Ascending aorta (tissue), 2 donors: Measurements from ENCODE around the gene RPL39L. TPM values are rescaled to one million over a fixed set of nuclear protein-coding genes. Genes with fewer than 3 reads are reported as not detected.
A peak's percentile ranks its signal among the peaks of the same experiment; 100 is the strongest.

Experiments
- DNase-seq, 2 donors: peaks; one replicate each; pipeline ENCODE4 v3.0.0-alpha.2; 2019; ENCODE audit warnings: low spot score in 2 of 2
- H3K27ac ChIP-seq, 2 donors: fragments of 200-600 bp; sonication (generic); one replicate each; pipeline ENCODE4 v1.5.1; 2016 to 2017; ENCODE audit warnings: mild to moderate bottlenecking in 1 of 2
- H3K27me3 ChIP-seq: fragments of 200-600 bp; sonication (generic); one replicate; pipeline ENCODE4 v1.5.1; 2017
- H3K36me3 ChIP-seq, 2 donors: fragments of 200-600 bp; sonication (generic); one replicate each; pipeline ENCODE4 v1.5.1; 2016
- H3K4me1 ChIP-seq, 2 donors: fragments of 200-600 bp; sonication (generic); one replicate each; pipeline ENCODE4 v1.5.1; 2016 to 2017; ENCODE audit warnings: mild to moderate bottlenecking in 1 of 2
- H3K4me3 ChIP-seq, 2 donors: fragments of 200-600 bp; sonication (generic); one replicate each; pipeline ENCODE4 v1.5.1; 2016 to 2017; ENCODE audit warnings: mild to moderate bottlenecking in 1 of 2
- H3K9me3 ChIP-seq, 2 donors: fragments of 200-600 bp; sonication (generic); one replicate each; pipeline ENCODE4 v1.5.1; 2016
- intact Hi-C: fragments of 100-400 bp; cut with DNase I; formaldehyde crosslinking; loops from one replicate; pipeline ENCODE4 v1.15.1; 2023
- total RNA-seq: library from RNA; depleted of rRNA; stranded (reverse); fragments of >200 nt; gene quantifications from one replicate; pipeline ENCODE4 v1.1.0, GENCODE V29; 2016
- TF ChIP-seq, protein P1 (sequence below), 3 experiments: fragments of 200-600 bp in 2 of 3; fragments of 450-650 bp in 1 of 3; sonication (generic) in 2 of 3; IDR thresholded peaks; one replicate each; pipeline ENCODE4 v1.5.1; 2016 to 2019; ENCODE audit warnings: antibody characterized with exemption in 3 of 3, mild to moderate bottlenecking in 1 of 3, moderate library complexity in 1 of 3

Gene RPL39L
- total RNA-seq, 1 donor from 2014 or later, result 3.1 TPM

DNA sequence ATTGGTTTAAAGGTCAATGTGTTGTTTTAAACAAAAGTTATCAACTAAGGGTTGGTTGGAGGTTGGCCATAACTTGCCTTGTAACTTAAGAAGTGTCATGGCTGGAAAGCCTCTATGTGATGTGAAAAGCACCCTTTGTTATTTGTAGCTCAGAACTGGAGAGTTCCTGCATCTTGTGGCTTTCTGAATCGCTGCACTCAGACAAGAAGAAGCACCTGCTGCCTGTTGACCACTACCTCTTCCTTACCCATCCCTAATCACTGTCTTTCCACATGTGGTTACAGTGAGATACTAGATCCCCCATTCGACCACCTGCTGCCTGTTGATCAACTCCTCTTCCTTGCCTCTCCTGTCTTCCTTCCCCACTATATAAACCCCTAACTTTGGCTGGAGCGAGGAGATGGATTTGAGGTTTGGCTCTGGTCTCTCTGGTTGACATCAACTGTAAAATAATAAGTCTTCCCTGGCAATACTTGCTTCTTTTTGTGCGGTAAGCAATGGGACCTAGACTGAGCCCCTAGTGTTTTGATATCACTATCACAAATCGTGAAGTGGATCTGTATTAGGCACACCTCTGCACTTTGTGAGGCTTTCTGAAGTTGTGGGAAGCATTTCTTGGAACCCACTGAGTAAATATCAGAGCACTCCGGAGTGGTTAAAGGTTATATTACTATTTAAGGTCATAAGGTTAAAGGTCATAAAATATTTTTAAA lies 13.8 kb downstream of the RPL39L start:
- H3K27me3 ChIP-seq, result no peaks in the 10 kb centered on the region
- H3K9me3 ChIP-seq, result no peaks in the 10 kb centered on the region
- H3K27ac ChIP-seq, result no peak overlapping the region
- H3K36me3 ChIP-seq, result no peaks in the 10 kb centered on the region
- peaks cover 4 to 6% of the 10 kb centered on the region in 2 donors for H3K4me1 ChIP-seq
- TF ChIP-seq, protein P1, sequence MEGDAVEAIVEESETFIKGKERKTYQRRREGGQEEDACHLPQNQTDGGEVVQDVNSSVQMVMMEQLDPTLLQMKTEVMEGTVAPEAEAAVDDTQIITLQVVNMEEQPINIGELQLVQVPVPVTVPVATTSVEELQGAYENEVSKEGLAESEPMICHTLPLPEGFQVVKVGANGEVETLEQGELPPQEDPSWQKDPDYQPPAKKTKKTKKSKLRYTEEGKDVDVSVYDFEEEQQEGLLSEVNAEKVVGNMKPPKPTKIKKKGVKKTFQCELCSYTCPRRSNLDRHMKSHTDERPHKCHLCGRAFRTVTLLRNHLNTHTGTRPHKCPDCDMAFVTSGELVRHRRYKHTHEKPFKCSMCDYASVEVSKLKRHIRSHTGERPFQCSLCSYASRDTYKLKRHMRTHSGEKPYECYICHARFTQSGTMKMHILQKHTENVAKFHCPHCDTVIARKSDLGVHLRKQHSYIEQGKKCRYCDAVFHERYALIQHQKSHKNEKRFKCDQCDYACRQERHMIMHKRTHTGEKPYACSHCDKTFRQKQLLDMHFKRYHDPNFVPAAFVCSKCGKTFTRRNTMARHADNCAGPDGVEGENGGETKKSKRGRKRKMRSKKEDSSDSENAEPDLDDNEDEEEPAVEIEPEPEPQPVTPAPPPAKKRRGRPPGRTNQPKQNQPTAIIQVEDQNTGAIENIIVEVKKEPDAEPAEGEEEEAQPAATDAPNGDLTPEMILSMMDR (IDR thresholded peaks at IDR 0.05), result no peak
- no peak for DNase-seq
- no peak overlapping the region for H3K4me3 ChIP-seq
- intact Hi-C loops, result no loop called here

DNA sequence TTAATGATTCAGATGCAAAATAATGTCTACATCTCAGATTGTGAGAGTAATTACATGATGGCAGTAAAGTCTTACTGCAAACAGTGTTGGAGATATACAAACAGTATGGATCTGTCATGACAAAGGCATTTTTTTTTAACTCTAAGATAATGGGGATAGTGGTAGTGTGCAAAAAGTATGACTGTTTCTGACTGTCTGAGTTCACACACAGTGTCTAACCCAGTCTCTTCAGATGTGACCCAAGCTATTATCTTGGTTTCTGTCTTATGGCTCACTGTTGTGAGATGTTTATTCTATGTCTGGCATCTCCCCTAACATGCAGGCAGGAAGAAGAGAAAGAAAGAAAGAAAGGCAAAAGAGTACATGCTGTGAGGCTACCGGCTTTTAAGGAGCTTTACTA lies 17.0 kb downstream of the RPL39L start:
- intact Hi-C loops, result no loop called here
- TF ChIP-seq, protein P1 (IDR thresholded peaks at IDR 0.05), result no peak
- Histone ChIP-seq H3K4me1 (no peaks in the 10 kb centered on the region), H3K9me3 (no peaks in the 10 kb centered on the region), H3K27me3 (no peaks in the 10 kb centered on the region), H3K27ac (no peak overlapping the region), H3K36me3 (no peaks in the 10 kb centered on the region), H3K4me3 (no peak overlapping the region)
- no peak for DNase-seq

DNA sequence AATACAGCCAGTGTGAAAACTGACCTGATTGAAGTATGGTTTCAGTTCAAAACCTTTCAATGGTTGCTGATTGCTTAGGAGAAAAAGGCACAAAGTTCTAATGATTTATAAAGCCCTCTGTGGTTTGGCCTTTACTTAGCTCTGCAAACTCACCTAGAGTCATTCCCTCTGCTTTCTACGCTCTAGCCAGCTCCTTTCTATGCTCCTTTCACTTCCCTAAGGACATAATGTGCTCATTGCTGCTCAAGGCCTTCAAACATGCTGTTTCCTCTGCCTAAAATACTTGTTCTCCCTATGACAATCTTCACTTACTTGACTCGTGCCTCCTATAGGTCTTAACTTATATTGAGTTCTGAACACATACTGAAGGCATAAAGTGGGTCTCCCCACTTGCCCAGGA lies 19.0 kb downstream of the RPL39L start:
- Histone ChIP-seq H3K27ac (no peak overlapping the region), H3K9me3 (no peaks in the 10 kb centered on the region), H3K4me1 (no peaks in the 10 kb centered on the region), H3K36me3 (no peaks in the 10 kb centered on the region), H3K4me3 (no peak overlapping the region), H3K27me3 (no peaks in the 10 kb centered on the region)
- no peak for DNase-seq
- intact Hi-C loops, result no loop called here
- TF ChIP-seq, protein P1 (IDR thresholded peaks at IDR 0.05), result no peak

DNA sequence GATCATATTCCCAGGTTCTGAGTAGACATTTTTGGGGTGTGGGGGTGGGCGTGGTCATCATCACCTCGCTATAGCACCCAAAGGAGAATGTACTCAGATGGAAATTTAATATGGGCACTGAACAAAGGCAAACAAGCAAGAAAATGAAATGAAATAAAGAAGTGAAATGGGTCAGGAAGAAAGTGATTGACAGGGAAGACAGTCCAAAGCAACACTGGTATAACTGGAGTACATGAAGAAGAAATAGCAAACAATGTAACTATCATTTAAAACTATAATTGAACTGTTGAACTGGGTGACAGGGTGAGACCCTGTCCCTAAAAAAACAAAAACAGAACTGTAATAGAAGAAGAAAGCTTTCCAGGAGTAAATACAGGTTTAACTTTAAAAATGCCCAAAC lies 24.8 kb downstream of the RPL39L start:
- no peak overlapping the region for H3K27ac ChIP-seq
- TF ChIP-seq, protein P1 (IDR thresholded peaks at IDR 0.05), result no peak
- intact Hi-C loops, result loop anchor here (2.0 kb wide), 1 partner anchor 50 kb away; no protein-coding TSS in a partner anchor
- no peaks in the 10 kb centered on the region for H3K36me3 ChIP-seq
- H3K9me3 ChIP-seq, result no peaks in the 10 kb centered on the region
- DNase-seq, result no peak
- H3K27me3 ChIP-seq, result no peaks in the 10 kb centered on the region
- no peak overlapping the region for H3K4me3 ChIP-seq
- H3K4me1 ChIP-seq, result no peaks in the 10 kb centered on the region

DNA sequence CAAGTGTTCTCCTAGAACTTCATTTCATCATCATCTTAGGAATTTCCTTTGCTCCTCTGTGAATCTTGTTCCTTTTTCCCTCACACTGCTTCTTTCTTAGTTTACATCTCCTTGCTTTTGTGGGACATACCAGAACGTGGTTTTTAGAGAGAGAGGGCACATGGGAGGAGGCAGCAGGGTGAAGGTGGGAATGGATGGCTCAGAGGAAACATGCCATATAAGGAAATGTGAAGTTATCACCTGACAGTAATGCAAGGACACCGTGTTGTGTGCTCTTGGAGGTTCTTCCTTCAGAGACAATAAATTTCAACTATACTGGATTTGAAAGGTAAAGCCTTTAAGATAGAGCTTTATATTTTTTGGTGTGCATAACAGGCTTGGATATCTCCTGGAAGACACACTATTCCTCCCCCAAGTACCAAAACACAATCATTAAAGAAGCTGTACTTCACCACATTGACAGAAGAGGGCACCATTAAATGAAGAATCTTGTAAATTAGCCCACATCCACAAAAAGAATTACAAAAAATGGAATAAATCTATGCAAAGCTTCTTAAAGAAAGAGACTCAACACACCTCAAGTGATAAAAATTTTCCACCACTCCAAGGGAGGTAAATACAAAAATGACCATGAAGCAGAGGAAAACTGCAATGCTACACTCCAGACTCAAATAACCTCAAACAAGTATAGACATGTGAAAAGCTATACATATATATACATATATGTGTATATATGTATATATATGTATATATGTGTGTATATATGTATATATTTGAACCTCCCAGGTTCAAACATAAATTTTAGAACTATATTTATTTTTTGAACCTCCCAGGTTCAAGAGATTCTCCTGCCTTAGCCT lies 26.1 kb downstream of the RPL39L start:
- no peak overlapping the region for H3K27ac ChIP-seq
- intact Hi-C loops, result no loop called here
- H3K4me1 ChIP-seq, result peaks cover 0 to 8% of the 10 kb centered on the region in 2 donors
- no peak overlapping the region for H3K4me3 ChIP-seq
- TF ChIP-seq, protein P1 (IDR thresholded peaks at IDR 0.05), result peak; percentile 55 to 68 (median 58)
- no peaks in the 10 kb centered on the region for H3K36me3 ChIP-seq
- no peaks in the 10 kb centered on the region for H3K9me3 ChIP-seq
- H3K27me3 ChIP-seq, result no peaks in the 10 kb centered on the region
- no peak for DNase-seq
